RKO (cell line): ENCODE measurements around the gene FAM3A.

Experiments
- DNase-seq: peaks from one replicate; pipeline ENCODE4 v3.0.0-alpha.2; 2016; ENCODE audit warnings: low spot score

FAM3A gene

GRCh38 chrX:154458954-154459778 is 56.9 kb downstream of the FAM3A start:
- DNase-seq, result no peak

- DNase-seq, result no peak
These were observed 57.7 kb downstream of the FAM3A start, which contains the start of gene PLXNA3 for GRCh38 chrX:154458116-154458953. PLXNA3 (plus strand) TSS chrX:154458281; CDS start chrX:154460184, 1,903 bp downstream.

GRCh38 chrX:154457491-154458115 is 58.4 kb downstream of the FAM3A start:
- DNase-seq, result peak; percentile 22
